ENCODE results near the gene EPB41L5.

The EPB41L5 gene

DNA sequence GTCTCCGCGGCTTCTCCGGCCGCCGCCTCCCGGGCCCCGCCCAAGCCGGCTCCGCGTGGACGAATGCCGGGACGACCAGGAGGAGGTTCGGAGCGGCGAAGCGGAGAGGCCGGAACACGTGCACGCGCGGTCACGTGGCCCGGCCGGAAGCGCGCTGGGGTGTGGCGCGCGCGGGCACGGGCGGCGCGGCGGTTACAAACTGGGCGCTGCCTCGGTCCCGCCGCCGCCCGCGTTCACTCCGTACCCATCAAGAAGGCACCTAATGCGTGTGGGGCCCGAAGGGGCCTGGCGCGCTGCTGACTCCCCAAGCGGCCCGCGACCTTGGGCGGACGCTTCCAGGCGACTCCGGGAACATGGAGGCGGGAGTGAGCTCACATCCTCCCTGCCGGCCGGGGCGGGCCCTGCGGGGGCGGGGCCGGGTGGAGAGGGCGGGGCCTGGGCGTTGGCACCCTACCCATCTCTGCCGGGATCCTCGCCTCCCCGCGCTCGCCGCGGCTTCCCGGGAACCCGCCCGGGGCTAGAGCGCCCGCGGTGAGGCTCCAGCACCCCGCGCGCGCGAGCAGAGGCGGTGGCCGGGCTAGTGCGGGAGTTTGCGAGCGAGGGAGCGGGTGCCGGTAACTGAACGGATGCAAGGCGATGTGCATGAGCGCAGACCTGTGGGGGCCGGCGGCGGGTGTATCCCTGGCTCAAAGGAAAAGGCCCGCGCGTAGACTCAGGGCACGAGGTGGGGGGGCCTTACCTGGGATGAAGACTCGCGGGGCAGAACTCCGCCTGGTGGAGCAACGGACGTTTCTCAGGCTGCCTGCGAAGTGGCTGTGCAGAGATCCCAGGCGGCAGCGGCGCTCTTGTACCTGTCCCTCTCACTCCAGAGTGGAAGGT, 210.4 kb downstream of the EPB41L5 start, which contains the start of gene TMEM185B:
TSS of gene TMEM185B (minus strand) at position 367 of the 879 bp plus-strand sequence. CDS start 424 bp downstream, outside the sequence.
- H2AFZ ChIP-seq (ENCODE audit: low read depth, low read length): peak within 1 kb of the TSS; percentile 99
- peak within 1 kb of the TSS; percentile 58 for H3K4me3 ChIP-seq (ENCODE audit: low read length)
- peaks cover 3% of the 10 kb centered on the region for H3K4me1 ChIP-seq (ENCODE audit: insufficient read depth, low read length)
- H3K9me3 ChIP-seq (ENCODE audit: low read length): peaks cover 10% of the 10 kb centered on the region
- peaks cover 7% of the 10 kb centered on the region for H3K36me3 ChIP-seq (ENCODE audit: insufficient read depth, low read length)
- peaks cover 40% of the 10 kb centered on the region for H3K27me3 ChIP-seq (ENCODE audit: insufficient read depth, low read length)

DNA sequence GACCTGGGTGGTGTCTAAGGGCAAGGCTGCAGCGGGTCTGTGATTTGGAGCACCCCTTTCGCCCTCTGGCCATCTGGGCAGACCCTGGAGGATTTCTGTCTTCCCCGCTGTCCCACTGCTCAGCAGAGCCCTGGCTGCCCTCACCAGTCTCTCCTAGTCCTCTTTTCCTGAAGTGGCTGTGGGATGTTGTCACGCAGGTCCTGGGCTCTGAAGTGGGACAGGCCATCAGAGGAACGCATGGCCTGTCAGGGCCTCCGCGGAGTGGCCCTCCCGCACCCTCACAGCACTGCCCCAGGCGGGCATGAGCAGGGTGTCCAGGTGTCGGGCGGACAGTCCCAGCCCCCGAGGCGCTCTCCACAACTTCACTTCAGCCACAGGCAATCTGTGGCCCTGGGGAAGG, 211.4 kb downstream of the EPB41L5 start:
- Histone ChIP-seq H3K27me3 (ENCODE audit: insufficient read depth, low read length) (peaks cover 43% of the 10 kb centered on the region), H3K4me1 (ENCODE audit: insufficient read depth, low read length) (peaks cover 3% of the 10 kb centered on the region), H2AFZ (ENCODE audit: low read depth, low read length) (no peak overlapping the region), H3K4me3 (ENCODE audit: low read length) (peak overlapping the region; percentile 58), H3K36me3 (ENCODE audit: insufficient read depth, low read length) (peaks cover 7% of the 10 kb centered on the region), H3K9me3 (ENCODE audit: low read length) (peaks cover 8% of the 10 kb centered on the region)

DNA sequence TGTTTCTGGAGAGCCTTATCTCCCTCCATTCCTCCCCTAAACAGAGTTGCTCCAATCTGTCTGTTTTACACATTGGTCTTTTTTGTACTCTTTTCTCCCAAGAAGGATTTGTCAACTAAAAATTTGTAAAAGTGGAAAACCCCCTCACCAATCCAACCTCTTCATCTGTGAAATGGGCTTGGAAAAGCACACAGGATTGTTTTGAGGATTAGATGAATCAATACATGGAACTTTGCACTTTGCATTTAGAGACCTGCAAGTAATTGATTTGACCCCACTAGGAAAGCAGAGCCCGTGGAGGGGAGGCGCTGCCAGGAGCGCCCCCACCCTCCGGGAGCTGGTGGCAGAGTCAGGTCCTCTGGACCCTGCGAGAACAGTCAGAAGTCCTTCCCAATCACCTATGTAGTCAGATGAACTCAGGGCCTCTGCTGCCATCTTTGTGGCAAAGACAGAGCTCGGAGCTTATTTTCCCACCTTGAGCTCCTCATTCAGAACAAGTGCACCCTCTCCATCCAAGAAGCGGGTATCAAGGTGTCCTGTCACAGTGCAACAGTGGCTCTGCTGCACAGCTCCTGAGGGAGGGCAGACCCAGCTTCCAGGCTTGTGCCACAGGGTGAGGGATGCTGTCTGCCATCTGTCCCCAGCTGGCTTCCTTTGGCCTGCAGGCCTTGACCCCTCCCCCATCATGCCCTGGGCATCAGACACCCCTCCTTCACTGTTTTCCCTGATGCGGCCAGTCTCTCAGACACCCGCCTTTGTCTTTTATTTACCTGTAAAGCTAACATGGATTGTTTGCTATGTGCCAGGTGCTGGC, 212.1 kb downstream of the EPB41L5 start:
- Histone ChIP-seq H3K9me3 (ENCODE audit: low read length) (peaks cover 8% of the 10 kb centered on the region), H3K36me3 (ENCODE audit: insufficient read depth, low read length) (peaks cover 5% of the 10 kb centered on the region), H3K4me3 (ENCODE audit: low read length) (no peak overlapping the region), H3K27me3 (ENCODE audit: insufficient read depth, low read length) (peaks cover 43% of the 10 kb centered on the region), H3K4me1 (ENCODE audit: insufficient read depth, low read length) (peaks cover 3% of the 10 kb centered on the region), H2AFZ (ENCODE audit: low read depth, low read length) (no peak overlapping the region)

DNA sequence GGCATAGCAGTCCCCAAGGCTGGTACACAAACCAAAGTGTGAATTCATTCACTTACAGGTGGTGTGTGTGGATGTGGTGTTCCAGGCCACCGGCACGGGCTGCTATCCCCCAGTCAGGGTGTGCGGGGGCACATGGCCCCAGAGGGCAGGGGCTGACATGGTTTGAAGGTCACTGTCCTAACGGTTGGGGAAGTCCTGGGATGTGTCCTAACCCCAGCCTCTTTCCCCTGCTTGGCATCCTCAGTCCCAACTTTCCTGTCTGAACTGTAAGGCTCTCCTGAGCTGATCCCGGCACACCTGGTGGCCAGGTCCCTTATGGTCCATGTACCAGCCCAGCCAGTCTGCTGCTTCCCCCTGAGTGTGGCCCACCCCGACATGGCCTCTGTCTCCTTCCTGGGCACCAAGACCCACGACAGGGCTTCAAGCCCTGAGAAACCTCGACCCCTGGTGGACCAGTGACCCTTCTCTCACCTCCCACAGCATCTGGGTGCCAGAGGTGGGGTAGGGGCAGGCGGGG, 212.7 kb downstream of the EPB41L5 start:
- H3K4me3 ChIP-seq (ENCODE audit: low read length): no peak overlapping the region
- H3K4me1 ChIP-seq (ENCODE audit: insufficient read depth, low read length): peaks cover 3% of the 10 kb centered on the region
- H3K27me3 ChIP-seq (ENCODE audit: insufficient read depth, low read length): peaks cover 44% of the 10 kb centered on the region

DNA sequence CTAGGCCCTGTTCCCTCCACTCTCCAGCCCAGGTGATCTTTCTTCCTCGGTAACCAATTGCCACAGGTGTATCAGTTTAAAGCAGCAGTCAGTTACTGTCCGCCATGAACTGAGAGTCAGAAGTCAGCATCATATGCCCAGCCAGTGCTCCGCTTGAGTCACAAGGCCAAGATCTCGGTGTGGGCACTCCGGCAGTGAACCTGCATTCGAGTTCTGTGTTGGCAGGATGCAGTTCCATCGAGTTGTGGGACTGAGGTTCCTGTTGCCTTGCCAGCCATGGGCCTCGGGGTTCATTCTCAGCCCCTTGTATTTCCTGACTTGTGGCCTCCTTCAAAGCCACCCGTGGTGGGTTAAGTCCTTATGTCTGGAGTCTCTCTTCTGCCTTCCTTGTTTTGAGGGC, 213.4 kb downstream of the EPB41L5 start:
- H2AFZ ChIP-seq (ENCODE audit: low read depth, low read length): no peak overlapping the region
- H3K4me3 ChIP-seq (ENCODE audit: low read length): no peak overlapping the region
- H3K36me3 ChIP-seq (ENCODE audit: insufficient read depth, low read length): peaks cover 5% of the 10 kb centered on the region
- H3K9me3 ChIP-seq (ENCODE audit: low read length): peaks cover 8% of the 10 kb centered on the region
- H3K4me1 ChIP-seq (ENCODE audit: insufficient read depth, low read length): peaks cover 3% of the 10 kb centered on the region
- H3K27me3 ChIP-seq (ENCODE audit: insufficient read depth, low read length): peaks cover 51% of the 10 kb centered on the region

More for the DNA sequence above, 212.7 kb downstream of the EPB41L5 start:
- Histone ChIP-seq H2AFZ (ENCODE audit: low read depth, low read length) (no peak overlapping the region), H3K36me3 (ENCODE audit: insufficient read depth, low read length) (peaks cover 5% of the 10 kb centered on the region), H3K9me3 (ENCODE audit: low read length) (peaks cover 8% of the 10 kb centered on the region)

DNA sequence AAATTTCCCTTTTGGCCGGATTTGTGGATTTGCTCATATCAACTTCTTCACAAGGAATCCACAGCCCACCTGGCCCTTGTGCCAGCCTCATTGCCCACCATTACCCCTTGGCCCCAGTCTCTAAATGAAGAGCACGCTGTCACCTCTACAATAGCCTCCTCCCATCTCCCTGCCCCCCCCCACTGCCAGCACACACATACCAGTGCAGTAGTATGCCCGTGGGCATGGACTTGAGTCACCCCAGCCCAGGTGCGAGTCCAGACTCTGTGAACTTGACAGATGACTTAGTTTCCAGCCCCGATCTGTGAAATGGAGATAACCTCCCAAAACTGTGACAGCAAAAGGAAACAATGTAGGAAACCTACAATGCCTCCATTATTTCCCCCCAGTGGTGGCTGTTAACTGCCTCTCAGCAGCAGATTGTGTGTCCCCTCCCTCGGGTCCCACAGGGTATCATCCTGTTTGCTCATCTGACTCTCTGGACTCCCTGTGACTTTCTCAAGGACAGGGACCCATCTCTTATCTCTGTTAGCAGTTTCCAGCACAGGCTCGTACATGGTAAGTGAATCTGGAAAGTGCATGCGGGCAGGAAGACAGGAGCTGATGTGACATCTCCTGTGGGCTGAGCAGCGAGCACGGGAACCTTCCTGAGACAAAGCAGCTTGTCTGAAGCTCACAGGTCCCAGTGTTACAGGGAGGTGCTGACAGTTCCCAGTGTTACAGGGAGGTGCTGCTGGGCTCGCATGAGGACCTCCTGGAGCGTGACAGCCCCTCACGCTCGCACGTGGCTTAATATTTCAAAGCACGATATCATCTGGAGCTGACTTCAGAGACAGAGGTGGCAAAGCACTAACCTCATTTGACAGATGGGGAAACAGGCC, 214.5 kb downstream of the EPB41L5 start:
- peaks cover 4% of the 10 kb centered on the region for H3K9me3 ChIP-seq (ENCODE audit: low read length)
- H3K4me3 ChIP-seq (ENCODE audit: low read length): no peak overlapping the region
- H3K4me1 ChIP-seq (ENCODE audit: insufficient read depth, low read length): peaks cover 3% of the 10 kb centered on the region
- H3K27me3 ChIP-seq (ENCODE audit: insufficient read depth, low read length): peaks cover 51% of the 10 kb centered on the region
- peaks cover 2% of the 10 kb centered on the region for H3K36me3 ChIP-seq (ENCODE audit: insufficient read depth, low read length)
- no peak overlapping the region for H2AFZ ChIP-seq (ENCODE audit: low read depth, low read length)

DNA sequence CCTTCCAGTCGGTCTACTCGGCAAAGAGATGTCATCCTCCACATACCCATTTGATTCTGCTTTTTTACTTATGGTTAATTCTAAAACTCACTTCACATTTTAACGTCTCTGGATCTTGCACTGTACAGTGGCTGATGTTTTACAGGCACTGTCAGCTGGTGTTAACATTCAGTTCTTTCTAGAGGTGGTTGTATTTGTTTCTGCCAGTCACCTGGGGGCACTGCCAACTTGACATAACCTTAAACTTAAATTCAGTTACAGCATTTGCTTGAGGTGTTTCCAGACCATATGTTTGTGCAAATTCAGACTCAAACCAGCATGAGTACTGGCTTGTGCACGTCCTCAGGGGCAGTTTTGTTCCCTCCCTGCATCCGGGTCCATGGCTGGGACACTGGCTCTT, 215.6 kb downstream of the EPB41L5 start:
- Histone ChIP-seq H3K4me1 (ENCODE audit: insufficient read depth, low read length) (peaks cover 3% of the 10 kb centered on the region), H3K27me3 (ENCODE audit: insufficient read depth, low read length) (peaks cover 51% of the 10 kb centered on the region), H3K4me3 (ENCODE audit: low read length) (no peak overlapping the region)

More for the DNA sequence above, 215.6 kb downstream of the EPB41L5 start:
- H2AFZ ChIP-seq (ENCODE audit: low read depth, low read length): no peak overlapping the region
- H3K9me3 ChIP-seq (ENCODE audit: low read length): no peaks in the 10 kb centered on the region
- no peaks in the 10 kb centered on the region for H3K36me3 ChIP-seq (ENCODE audit: insufficient read depth, low read length)
